Lower lobe of right lung (tissue), 2 donors: ENCODE data around the gene CD300A. TPM values are rescaled to one million over a fixed set of nuclear protein-coding genes. Genes with fewer than 3 reads are reported as not detected.
A peak's percentile ranks its signal among the peaks of the same experiment; 100 is the strongest.

Source experiments
- ATAC-seq, 2 donors: fragments of 200-7000 bp; cut with Tn5 transposase; one replicate each; pipeline ENCODE4 v1.9.1; 2020 to 2022; ENCODE audit warnings: mild to moderate bottlenecking in 2 of 2, moderate library complexity in 2 of 2
- DNase-seq: peaks from one replicate; pipeline ENCODE4 v3.0.0-alpha.2; 2020
- H3K27ac ChIP-seq: fragments of 200-600 bp; one replicate; pipeline ENCODE4 v1.8.0; 2022
- H3K27me3 ChIP-seq: fragments of 200-600 bp; one replicate; pipeline ENCODE4 v1.8.0; 2022; ENCODE audit warnings: low read depth
- H3K36me3 ChIP-seq: fragments of 200-600 bp; one replicate; pipeline ENCODE4 v1.8.0; 2022; ENCODE audit warnings: mild to moderate bottlenecking
- H3K4me1 ChIP-seq: fragments of 200-600 bp; one replicate; pipeline ENCODE4 v1.8.0; 2022
- H3K4me3 ChIP-seq: fragments of 200-600 bp; one replicate; pipeline ENCODE4 v1.8.0; 2022; ENCODE audit warnings: mild to moderate bottlenecking
- H3K9me3 ChIP-seq: fragments of 200-600 bp; one replicate; pipeline ENCODE4 v1.8.0; 2022
- intact Hi-C: fragments of 100-400 bp; cut with DNase I; formaldehyde crosslinking; loops from one replicate; pipeline ENCODE4 v1.11.0; 2022
- total RNA-seq: library from RNA; stranded (reverse); fragmentation: NEBNext Ultra II Directional; extraction: Animal tissue kit (Norgen Biotek cat#: 25700); gene quantifications from one replicate; pipeline ENCODE4 v1.2.1, GENCODE V29; 2021
- TF ChIP-seq, protein P1 (sequence below): fragments of 200-600 bp; IDR thresholded peaks from one replicate; pipeline ENCODE4 v1.8.0; 2022; ENCODE audit warnings: antibody characterized with exemption, mild to moderate bottlenecking
- donor health status: DM: no; HTN: yes; CAD: no; lungs with severe emphysema.

The CD300A gene
- total RNA-seq, 1 donor from 2014 or later: 27.8 TPM

DNA sequence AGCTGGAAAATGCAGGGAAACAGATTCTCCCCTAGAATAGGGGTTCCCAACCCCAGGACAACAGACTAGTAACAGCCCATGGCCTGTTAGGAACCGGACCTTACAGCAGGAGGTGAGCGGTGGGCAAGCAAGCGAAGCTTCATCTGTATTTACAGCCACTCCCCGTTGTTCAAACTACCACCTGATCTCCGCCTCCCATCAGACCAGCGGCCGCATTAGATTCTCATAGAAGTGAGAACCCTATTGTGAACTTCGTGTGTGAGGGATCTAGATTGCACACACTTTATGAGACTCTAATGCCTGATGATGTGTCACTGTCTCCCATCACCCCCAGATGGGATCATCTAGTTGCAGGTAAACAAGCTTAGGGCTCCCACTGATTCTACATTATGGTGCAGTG is 61.3 kb downstream of the CD300A start:
- no peaks in the 10 kb centered on the region for H3K9me3 ChIP-seq
- H3K27me3 ChIP-seq: no peaks in the 10 kb centered on the region
- intact Hi-C loops: no loop called here
- DNase-seq (no peak), ATAC-seq (no peak)
- no peak overlapping the region for H3K27ac ChIP-seq
- H3K36me3 ChIP-seq: no peaks in the 10 kb centered on the region
- H3K4me3 ChIP-seq: no peak overlapping the region
- TF ChIP-seq, protein P1, sequence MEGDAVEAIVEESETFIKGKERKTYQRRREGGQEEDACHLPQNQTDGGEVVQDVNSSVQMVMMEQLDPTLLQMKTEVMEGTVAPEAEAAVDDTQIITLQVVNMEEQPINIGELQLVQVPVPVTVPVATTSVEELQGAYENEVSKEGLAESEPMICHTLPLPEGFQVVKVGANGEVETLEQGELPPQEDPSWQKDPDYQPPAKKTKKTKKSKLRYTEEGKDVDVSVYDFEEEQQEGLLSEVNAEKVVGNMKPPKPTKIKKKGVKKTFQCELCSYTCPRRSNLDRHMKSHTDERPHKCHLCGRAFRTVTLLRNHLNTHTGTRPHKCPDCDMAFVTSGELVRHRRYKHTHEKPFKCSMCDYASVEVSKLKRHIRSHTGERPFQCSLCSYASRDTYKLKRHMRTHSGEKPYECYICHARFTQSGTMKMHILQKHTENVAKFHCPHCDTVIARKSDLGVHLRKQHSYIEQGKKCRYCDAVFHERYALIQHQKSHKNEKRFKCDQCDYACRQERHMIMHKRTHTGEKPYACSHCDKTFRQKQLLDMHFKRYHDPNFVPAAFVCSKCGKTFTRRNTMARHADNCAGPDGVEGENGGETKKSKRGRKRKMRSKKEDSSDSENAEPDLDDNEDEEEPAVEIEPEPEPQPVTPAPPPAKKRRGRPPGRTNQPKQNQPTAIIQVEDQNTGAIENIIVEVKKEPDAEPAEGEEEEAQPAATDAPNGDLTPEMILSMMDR: no peak
- H3K4me1 ChIP-seq: peaks cover 7% of the 10 kb centered on the region

DNA sequence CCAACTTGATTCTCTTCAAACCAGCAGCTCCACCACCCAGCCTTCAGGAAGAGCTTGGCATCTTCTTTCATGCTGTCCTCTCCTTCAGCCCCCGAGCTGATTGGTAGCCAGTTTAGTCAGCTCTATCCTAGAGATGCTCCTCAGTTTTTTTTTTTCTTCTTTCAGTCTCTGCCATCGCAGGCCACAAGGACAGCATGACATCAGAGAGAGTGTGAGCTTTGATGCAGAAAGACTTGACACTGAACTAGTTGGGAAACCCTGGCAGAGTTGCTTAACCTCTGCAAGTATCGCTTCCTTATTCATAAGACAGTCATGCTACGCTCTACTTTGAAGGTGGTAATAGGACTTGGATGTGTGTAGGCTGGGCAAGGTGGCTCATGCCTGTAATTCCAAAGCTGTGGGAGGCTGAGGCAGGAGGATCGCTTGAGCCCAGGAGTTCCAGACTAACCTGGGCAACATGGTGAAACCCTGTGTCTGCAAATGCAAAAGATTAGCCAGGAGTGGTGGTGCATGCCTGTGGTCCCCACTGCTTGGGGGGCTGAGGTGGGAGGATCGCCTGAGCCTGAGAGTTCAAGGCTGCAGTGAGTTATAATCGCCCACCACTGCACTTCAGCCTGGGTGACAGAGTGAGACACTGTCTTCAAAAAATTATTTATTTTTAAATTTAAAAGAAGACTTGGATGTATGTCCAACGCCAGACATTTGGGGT is 62.2 kb downstream of the CD300A start:
- ATAC-seq (peak; percentile 53 to 62), DNase-seq (peak; percentile 41)
- Histone ChIP-seq H3K9me3 (no peaks in the 10 kb centered on the region), H3K4me3 (no peak overlapping the region), H3K36me3 (no peaks in the 10 kb centered on the region), H3K4me1 (peaks cover 7% of the 10 kb centered on the region), H3K27me3 (no peaks in the 10 kb centered on the region), H3K27ac (no peak overlapping the region)
- TF ChIP-seq, protein P1: no peak
- intact Hi-C loops: no loop called here

DNA sequence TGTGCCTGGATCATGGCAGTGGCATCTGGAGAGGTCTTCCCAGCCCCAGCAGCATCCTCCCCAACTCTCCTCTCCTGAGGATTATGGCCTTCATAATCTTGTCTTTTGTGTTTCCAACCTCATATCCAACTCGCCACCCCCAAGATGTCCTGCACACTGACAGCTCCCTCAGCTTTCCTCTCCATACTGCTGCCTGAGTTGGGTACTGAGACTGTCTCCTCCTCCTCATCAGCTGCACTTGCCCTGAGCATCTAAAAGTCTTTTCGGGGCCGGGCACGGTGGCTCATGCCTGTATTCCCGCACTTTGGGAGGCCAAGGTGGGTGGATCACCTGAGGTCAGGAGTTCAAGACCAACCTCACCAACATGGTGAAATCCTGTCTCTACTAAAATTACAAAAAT is 62.8 kb downstream of the CD300A start:
- intact Hi-C loops: no loop called here
- peak; percentile 24 for DNase-seq

DNA sequence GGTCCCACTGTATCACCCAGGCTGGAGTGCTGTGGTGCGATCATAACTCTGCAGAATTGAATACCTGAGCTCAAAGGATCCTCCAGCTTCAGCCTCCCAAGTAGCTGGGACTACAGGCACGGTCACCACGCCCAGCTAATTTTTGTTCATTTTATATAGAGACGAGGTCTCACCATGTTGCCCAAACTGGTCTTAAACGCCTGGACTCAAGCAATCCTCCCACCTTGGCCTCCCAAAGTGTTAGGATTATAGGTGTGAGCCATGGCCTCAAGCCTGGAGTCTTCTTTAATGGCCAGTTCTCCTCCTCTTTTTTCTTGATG is 64.4 kb downstream of the CD300A start:
- H3K27ac ChIP-seq: no peak overlapping the region
- TF ChIP-seq, protein P1: no peak
- H3K27me3 ChIP-seq: no peaks in the 10 kb centered on the region
- no peaks in the 10 kb centered on the region for H3K36me3 ChIP-seq
- DNase-seq (peak; percentile 6), ATAC-seq (no peak)
- H3K4me1 ChIP-seq: peaks cover 7% of the 10 kb centered on the region
- H3K9me3 ChIP-seq: no peaks in the 10 kb centered on the region
- H3K4me3 ChIP-seq: no peak overlapping the region
- intact Hi-C loops: no loop called here

More for the DNA sequence above, 62.8 kb downstream of the CD300A start:
- H3K27me3 ChIP-seq: no peaks in the 10 kb centered on the region
- peaks cover 7% of the 10 kb centered on the region for H3K4me1 ChIP-seq
- no peaks in the 10 kb centered on the region for H3K9me3 ChIP-seq
- no peak overlapping the region for H3K4me3 ChIP-seq
- H3K27ac ChIP-seq: no peak overlapping the region
- H3K36me3 ChIP-seq: no peaks in the 10 kb centered on the region
- TF ChIP-seq, protein P1: no peak
- no peak for ATAC-seq

DNA sequence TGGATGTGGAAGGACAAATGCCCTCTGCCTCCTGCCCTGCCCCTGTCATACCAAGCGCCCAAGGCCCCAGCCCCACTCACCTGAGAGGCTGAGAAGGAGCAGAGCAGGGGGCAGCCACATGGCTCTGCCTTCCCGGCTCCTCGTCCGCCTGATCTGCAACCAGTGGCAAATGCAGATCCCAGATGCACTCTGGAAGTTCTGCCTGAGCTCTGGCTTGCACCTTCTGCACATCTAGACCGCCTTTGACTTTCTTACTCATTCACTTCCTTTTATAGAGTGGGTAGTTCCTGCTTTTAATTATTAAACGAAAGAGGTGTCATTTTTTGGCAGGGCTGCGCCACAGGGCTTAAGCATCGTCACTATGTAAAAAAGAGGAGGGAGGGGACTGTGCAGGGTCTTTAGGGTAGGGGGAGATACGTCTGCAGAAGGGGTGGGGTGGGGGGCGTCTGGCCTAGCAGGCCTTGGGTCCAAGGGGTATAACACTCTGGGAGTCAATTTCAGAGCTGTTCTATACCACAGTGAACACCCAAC is 64.9 kb downstream of the CD300A start, which contains the start of gene CD300LB:
TSS of gene CD300LB (minus strand) at position 245 of the 531 bp plus-strand sequence. CDS start at position 120, 125 bp downstream.
- TF ChIP-seq, protein P1: no peak
- Histone ChIP-seq H3K27ac (peak within 1 kb of the TSS; percentile 51), H3K4me3 (peak within 1 kb of the TSS; percentile 32), H3K36me3 (no peaks in the 10 kb centered on the region), H3K4me1 (peaks cover 7% of the 10 kb centered on the region), H3K27me3 (no peaks in the 10 kb centered on the region), H3K9me3 (no peaks in the 10 kb centered on the region)
- DNase-seq (peak; percentile 48), ATAC-seq (peak; percentile 37 to 39)
- intact Hi-C loops: no loop called here
